WI38 (cell line): Measurements from ENCODE around the gene CACNA2D1.

Source experiments
- H3K4me3 ChIP-seq: 2 replicates; pipeline ENCODE4 v1.5.1; 2011; ENCODE audit warnings: low read depth, mild to moderate bottlenecking, control low read depth, low read length
- CTCF ChIP-seq: IDR thresholded peaks from 2 replicates; pipeline ENCODE4 v1.5.1; 2012; ENCODE audit warnings: low read depth, mild to moderate bottlenecking, control low read depth, low read length

Gene CACNA2D1

GRCh38 chr7:82291931-82292330 is 151.6 kb downstream of the CACNA2D1 start:
- no peak for TF ChIP-seq CTCF
- H3K4me3 ChIP-seq, result no peak overlapping the region

GRCh38 chr7:82289889-82290288 is 153.7 kb downstream of the CACNA2D1 start:
- no peak for TF ChIP-seq CTCF
- no peak overlapping the region for H3K4me3 ChIP-seq

- no peak for TF ChIP-seq CTCF
- no peak overlapping the region for H3K4me3 ChIP-seq
These were observed 154.4 kb downstream of the CACNA2D1 start for GRCh38 chr7:82289152-82289535.

GRCh38 chr7:82286798-82287140 is 156.8 kb downstream of the CACNA2D1 start:
- no peak overlapping the region for H3K4me3 ChIP-seq
- TF ChIP-seq CTCF, result no peak

- TF ChIP-seq CTCF, result no peak
- no peak overlapping the region for H3K4me3 ChIP-seq
These were observed 157.3 kb downstream of the CACNA2D1 start for GRCh38 chr7:82286096-82286797.

GRCh38 chr7:82284936-82285519 is 158.5 kb downstream of the CACNA2D1 start:
- H3K4me3 ChIP-seq, result no peak overlapping the region
- TF ChIP-seq CTCF, result no peak

- no peak overlapping the region for H3K4me3 ChIP-seq
- no peak for TF ChIP-seq CTCF
These were observed 168.2 kb downstream of the CACNA2D1 start for GRCh38 chr7:82275342-82275741.
